Measurements from ENCODE around the gene TFEB. TPM values are rescaled to one million over a fixed set of nuclear protein-coding genes. Genes with fewer than 3 reads are reported as not detected.

TFEB gene
- total and polyA plus RNA-seq, 10 of the 15 experiments (the other 5 are each of a cell fraction or from before 2014, with no cell fraction given): 0.84 to 108 (median 60.8) TPM

- intact Hi-C loops (cut with micrococcal nuclease; ENCODE audit: unreplicated experiment) (loop anchor here (1.0 to 10.0 kb wide), 6 partner anchors 29 to 660 kb away; partner anchors contain the start of genes FOXP4, NFYA, OARD1 and TOMM6), in situ Hi-C loops (cut with MboI) (no loop called here)
- no peaks in the 10 kb centered on the region; a peak in 1 of 4 replicates for H3K27me3 ChIP-seq (replicated peaks in 1 of 2; ENCODE audit: control insufficient read depth in 2 of 2, insufficient read depth in 2 of 2, low read length in 1 of 2)
- no peaks in the 10 kb centered on the region for H3K9me3 ChIP-seq (replicated peaks; ENCODE audit: control insufficient read depth, insufficient read depth, low read length)
- H3K79me2 ChIP-seq (ENCODE audit: control insufficient read depth, insufficient read depth, low read length): peaks cover 48% of the 10 kb centered on the region
- ChIA-PET RAD21 (ENCODE audit: unreplicated experiment) (interaction anchor here (0.8 to 8.5 kb wide), 11 partner anchors 17 to 400 kb away, joined by 3 to 300 read pairs (median 5); partner anchors contain the start of genes BYSL, MED20 and NCR2), CTCF (interaction anchor here (0.6 to 6.2 kb wide), 18 partner anchors 9 to 1435 kb away, joined by 3 to 87 read pairs (median 6); partner anchors contain the start of gene TOMM6), SMC1A (ENCODE audit: uncharacterized antibody, unreplicated experiment) (interaction anchor here (0.8 to 8.5 kb wide), 11 partner anchors 10 to 401 kb away, joined by 3 to 168 read pairs (median 5); no protein-coding TSS in a partner anchor), POLR2A (interaction anchor here (0.7 to 9.6 kb wide), 9 partner anchors 9 to 401 kb away, joined by 3 to 293 read pairs (median 4); no protein-coding TSS in a partner anchor)
- peaks cover 6% of the 10 kb centered on the region for H3K4me1 ChIP-seq (ENCODE audit: control insufficient read depth, insufficient read depth, low read length)
- peak overlapping the region; percentile 80 for H3K9ac ChIP-seq (ENCODE audit: control insufficient read depth, insufficient read depth, low read length)
- ATAC-seq: peak; percentile 61
- H3K27ac ChIP-seq (ENCODE audit: control insufficient read depth, insufficient read depth): peak overlapping the region; percentile 98
- peak overlapping the region; percentile 48 for H2AFZ ChIP-seq (ENCODE audit: control insufficient read depth, low read depth, low read length)
- 1% methylated on average over 51 of the region's 76 CpGs for WGBS (ENCODE audit: insufficient coverage, insufficient replicate concordance, low lambda C conversion rate, missing lambda C conversion rate)
- H4K20me1 ChIP-seq (ENCODE audit: control insufficient read depth, insufficient read depth): no peaks in the 10 kb centered on the region
- no TSS peak for BruUV-seq (replicated peaks)
- DNase-seq (ENCODE audit: low read depth, low spot score): no peak
- no peak for FAIRE-seq
- peak overlapping the region; percentile 92 for H3K4me3 ChIP-seq
- peak overlapping the region; percentile 47; the same call in 1 of the 2 replicates for H3K4me2 ChIP-seq (ENCODE audit: control insufficient read depth, insufficient read depth)
- H3K36me3 ChIP-seq (ENCODE audit: control insufficient read depth in 2 of 2, insufficient read depth in 2 of 2, low read length in 1 of 2): no peaks in the 10 kb centered on the region
- TF ChIP-seq RELA (IDR thresholded peaks at IDR 0.05; ENCODE audit: borderline replicate concordance, partially characterized antibody) (no peak), POLR2A (IDR thresholded peaks at IDR 0.05; ENCODE audit: low read depth, low read length) (peak; percentile 56), KDM1A (IDR thresholded peaks at IDR 0.05; ENCODE audit: borderline replicate concordance) (no peak), SRF (IDR thresholded peaks at IDR 0.05; ENCODE audit: low read depth in 2 of 2, low read length in 2 of 2) (no peak), CREM (IDR thresholded peaks at IDR 0.05; ENCODE audit: low read depth) (no peak), ETV6 (conservative IDR thresholded peaks at IDR 0.05 in 1 of 2, IDR thresholded peaks at IDR 0.05 in 1 of 2; ENCODE audit: borderline replicate concordance in 1 of 2, low read depth in 1 of 2) (no peak), NR2F1 (conservative IDR thresholded peaks at IDR 0.05) (peak; percentile 75; the same call in 1 of the 2 replicates), SPI1 (IDR thresholded peaks at IDR 0.05; ENCODE audit: borderline replicate concordance, insufficient read depth, low read depth, low read length) (no peak), BCL11A (IDR thresholded peaks at IDR 0.05; ENCODE audit: low read depth, low read length) (no peak), SUZ12 (IDR thresholded peaks at IDR 0.05; ENCODE audit: unreplicated experiment) (no peak), EGR1 (IDR thresholded peaks at IDR 0.05; ENCODE audit: borderline replicate concordance in 1 of 2, low read depth in 2 of 2, low read length in 2 of 2) (peak in 1 of 2 experiments; percentile 77; a peak in 2 of 3 replicates), ZNF207 (IDR thresholded peaks at IDR 0.05; ENCODE audit: borderline replicate concordance) (peak; percentile 50; the same call in 1 of the 2 replicates), DPF2 (IDR thresholded peaks at IDR 0.05) (peak; percentile 84; the same call in 1 of the 2 replicates), ATF3 (IDR thresholded peaks at IDR 0.05; ENCODE audit: borderline replicate concordance, extremely low read depth, low read depth, low read length) (no peak), JUNB (IDR thresholded peaks at IDR 0.05) (no peak), YY1 (IDR thresholded peaks at IDR 0.05; ENCODE audit: low read depth, low read length) (0 out of 2 replicates have a peak, but pooled peaks have one; percentile 6), PAX8 (IDR thresholded peaks at IDR 0.05) (no peak), WRNIP1 (IDR thresholded peaks at IDR 0.05; ENCODE audit: borderline replicate concordance, low read depth, low read length) (no peak), BACH1 (IDR thresholded peaks at IDR 0.05; ENCODE audit: borderline replicate concordance) (peak; percentile 55; the same call in 1 of the 2 replicates), NFYB (IDR thresholded peaks at IDR 0.05; ENCODE audit: insufficient read depth, low read depth, low read length) (no peak), ASH2L (IDR thresholded peaks at IDR 0.05; ENCODE audit: borderline replicate concordance, low read depth) (no peak), SP1 (IDR thresholded peaks at IDR 0.05; ENCODE audit: low read depth, low read length) (peak; percentile 53), E2F4 (IDR thresholded peaks at IDR 0.05; ENCODE audit: low read depth, low read length) (no peak), GATAD2B (conservative IDR thresholded peaks at IDR 0.05; ENCODE audit: low read depth) (peak; percentile 91; the same call in 1 of the 2 replicates)
These were observed 562 bp downstream of the TFEB start for GRCh38 chr6:41734666-41735426.

Measured in GM12878 (cell line).